A549 (cell line): ENCODE results near the gene TRIM41.

ENCODE experiments used
- MAFK ChIP-seq: fragments of 450-650 bp; IDR thresholded peaks from 2 replicates; pipeline ENCODE4 v1.6.1; 2014; ENCODE audit not compliant: partially characterized antibody
- SREBF2 ChIP-seq: fragments of 450-650 bp; IDR thresholded peaks from 2 replicates; pipeline ENCODE4 v1.6.1; 2014; ENCODE audit warnings: mild to moderate bottlenecking, moderate library complexity
- TF ChIP-seq, protein P1 (sequence below): fragments of >200 bp; sonication (Bioruptor Twin); formaldehyde crosslinking; IDR thresholded peaks from 3 replicates; pipeline ENCODE4 v1.5.1; 2016

DNA sequence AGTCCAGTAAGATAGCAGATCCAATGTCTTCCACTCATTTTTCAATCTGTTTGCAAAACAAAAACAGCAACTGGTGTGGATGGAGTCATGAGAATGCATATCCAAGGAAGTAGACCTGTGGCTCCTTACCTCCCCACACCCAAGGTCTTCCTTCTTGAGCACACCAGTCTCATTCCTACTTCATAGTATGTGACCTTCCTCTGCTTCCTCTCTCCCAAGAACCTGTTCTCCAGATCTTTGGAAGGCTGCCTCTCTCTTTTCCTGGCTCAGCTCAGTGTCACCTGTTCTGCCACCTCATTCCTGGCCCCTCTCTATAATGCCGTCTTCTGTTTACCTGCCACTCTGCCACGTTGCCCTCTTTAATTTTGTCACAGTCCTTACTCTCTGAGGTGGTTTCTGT, 10.1 kb upstream of the TRIM41 start:
- TF ChIP-seq, protein P1, sequence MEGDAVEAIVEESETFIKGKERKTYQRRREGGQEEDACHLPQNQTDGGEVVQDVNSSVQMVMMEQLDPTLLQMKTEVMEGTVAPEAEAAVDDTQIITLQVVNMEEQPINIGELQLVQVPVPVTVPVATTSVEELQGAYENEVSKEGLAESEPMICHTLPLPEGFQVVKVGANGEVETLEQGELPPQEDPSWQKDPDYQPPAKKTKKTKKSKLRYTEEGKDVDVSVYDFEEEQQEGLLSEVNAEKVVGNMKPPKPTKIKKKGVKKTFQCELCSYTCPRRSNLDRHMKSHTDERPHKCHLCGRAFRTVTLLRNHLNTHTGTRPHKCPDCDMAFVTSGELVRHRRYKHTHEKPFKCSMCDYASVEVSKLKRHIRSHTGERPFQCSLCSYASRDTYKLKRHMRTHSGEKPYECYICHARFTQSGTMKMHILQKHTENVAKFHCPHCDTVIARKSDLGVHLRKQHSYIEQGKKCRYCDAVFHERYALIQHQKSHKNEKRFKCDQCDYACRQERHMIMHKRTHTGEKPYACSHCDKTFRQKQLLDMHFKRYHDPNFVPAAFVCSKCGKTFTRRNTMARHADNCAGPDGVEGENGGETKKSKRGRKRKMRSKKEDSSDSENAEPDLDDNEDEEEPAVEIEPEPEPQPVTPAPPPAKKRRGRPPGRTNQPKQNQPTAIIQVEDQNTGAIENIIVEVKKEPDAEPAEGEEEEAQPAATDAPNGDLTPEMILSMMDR: no peak
- TF ChIP-seq SREBF2 (no peak), MAFK (no peak)
